SK-N-SH treated with all-trans-retinoic acid at 6 μM for 48 hours (cell line): ENCODE results near the gene TTC39C.
A peak's percentile ranks its signal among the peaks of the same experiment; 100 is the strongest.
"Not testable (repeated sequence)": the region's sequence is repeated elsewhere in the genome, so short reads cannot be mapped to it uniquely, and the experiment has no call there.

Experiments used
- ATAC-seq: fragments of 200-7000 bp; cut with Tn5 transposase; 3 replicates; pipeline ENCODE4 v1.9.1; 2020; ENCODE audit warnings: mild to moderate bottlenecking, moderate library complexity
- BACH2 ChIP-seq: fragments of 250-450 bp; sonication (Bioruptor Pico); IDR thresholded peaks from 2 replicates; pipeline ENCODE4 v1.9.0; 2021; ENCODE audit warnings: mild to moderate bottlenecking, borderline replicate concordance
- CSDC2 ChIP-seq: fragments of 250-450 bp; sonication (Bioruptor Pico); IDR thresholded peaks from 2 replicates; pipeline ENCODE4 v1.5.0; 2020; ENCODE audit warnings: mild to moderate bottlenecking, moderate library complexity
- ESRRG ChIP-seq: fragments of 250-450 bp; sonication (Bioruptor Pico); IDR thresholded peaks from 2 replicates; pipeline ENCODE4 v1.6.1; 2021; ENCODE audit warnings: mild to moderate bottlenecking
- GLIS3 ChIP-seq: fragments of 250-450 bp; sonication (Bioruptor Pico); IDR thresholded peaks from 2 replicates; pipeline ENCODE4 v1.5.0; 2020; ENCODE audit warnings: mild to moderate bottlenecking, moderate library complexity
- ISL1 ChIP-seq: fragments of 250-450 bp; sonication (Bioruptor Pico); IDR thresholded peaks from 2 replicates; pipeline ENCODE4 v2.1.2; 2022; ENCODE audit warnings: mild to moderate bottlenecking, moderate library complexity
- OSR1 ChIP-seq: fragments of 250-450 bp; sonication (Bioruptor Pico); IDR thresholded peaks from 2 replicates; pipeline ENCODE4 v1.8.0; 2022; ENCODE audit warnings: moderate library complexity, mild to moderate bottlenecking, inconsistent platforms
- PPARA ChIP-seq: fragments of 250-450 bp; sonication (Bioruptor Pico); IDR thresholded peaks from 2 replicates; pipeline ENCODE4 v1.5.0; 2020; ENCODE audit warnings: mild to moderate bottlenecking, borderline replicate concordance
- RARB ChIP-seq: fragments of 250-450 bp; sonication (Bioruptor Pico); IDR thresholded peaks from 2 replicates; pipeline ENCODE4 v1.8.0; 2021; ENCODE audit warnings: mild to moderate bottlenecking, moderate library complexity
- SNAI2 ChIP-seq: fragments of 250-450 bp; sonication (Bioruptor Pico); IDR thresholded peaks from 2 replicates; pipeline ENCODE4 v1.5.0; 2020; ENCODE audit warnings: mild to moderate bottlenecking, moderate library complexity
- TCF4 ChIP-seq: fragments of 250-450 bp; sonication (Bioruptor Pico); IDR thresholded peaks from 2 replicates; pipeline ENCODE4 v1.8.0; 2021; ENCODE audit warnings: mild to moderate bottlenecking, moderate library complexity, borderline replicate concordance
- TOX ChIP-seq: fragments of 250-450 bp; sonication (Bioruptor Pico); IDR thresholded peaks from 2 replicates; pipeline ENCODE4 v1.8.0; 2021; ENCODE audit warnings: mild to moderate bottlenecking, moderate library complexity, borderline replicate concordance
- ZC3H10 ChIP-seq: fragments of 250-450 bp; sonication (Bioruptor Pico); IDR thresholded peaks from 2 replicates; pipeline ENCODE4 v1.5.1; 2021; ENCODE audit warnings: mild to moderate bottlenecking, moderate library complexity
- ZFP3 ChIP-seq: fragments of 250-450 bp; sonication (Bioruptor Pico); IDR thresholded peaks from 2 replicates; pipeline ENCODE4 v1.5.0; 2020; ENCODE audit warnings: mild to moderate bottlenecking, moderate library complexity
- ZFP30 ChIP-seq: fragments of 450-650 bp; formaldehyde crosslinking; IDR thresholded peaks from 2 replicates; pipeline ENCODE4 v1.5.0; 2022; ENCODE audit warnings: mild to moderate bottlenecking, moderate library complexity
- ZNF565 ChIP-seq: fragments of 450-650 bp; formaldehyde crosslinking; conservative IDR thresholded peaks from 2 replicates; pipeline ENCODE4 v1.5.0; 2020; ENCODE audit warnings: low read depth, mild to moderate bottlenecking, moderate library complexity
- ZNF70 ChIP-seq: fragments of 450-650 bp; formaldehyde crosslinking; IDR thresholded peaks from 2 replicates; pipeline ENCODE4 v1.5.0; 2020; ENCODE audit warnings: mild to moderate bottlenecking, moderate library complexity
- ZNF8 ChIP-seq: fragments of 450-650 bp; formaldehyde crosslinking; IDR thresholded peaks from 2 replicates; pipeline ENCODE4 v1.5.0; 2020; ENCODE audit warnings: mild to moderate bottlenecking, moderate library complexity
- TF ChIP-seq, protein P1 (sequence below): fragments of 250-450 bp; sonication (Bioruptor Pico); IDR thresholded peaks from 2 replicates; pipeline ENCODE4 v1.8.0; 2020; ENCODE audit warnings: mild to moderate bottlenecking, moderate library complexity, borderline replicate concordance
- TF ChIP-seq, protein P2 (sequence below): fragments of 250-450 bp; sonication (Bioruptor Pico); IDR thresholded peaks from 2 replicates; pipeline ENCODE4 v1.5.1; 2021; ENCODE audit warnings: mild to moderate bottlenecking, moderate library complexity
- TF ChIP-seq, protein P3 (sequence below): fragments of 250-450 bp; sonication (Bioruptor Pico); IDR thresholded peaks from 2 replicates; pipeline ENCODE4 v1.8.0; 2021; ENCODE audit warnings: low read depth, mild to moderate bottlenecking, moderate library complexity, borderline replicate concordance
- TF ChIP-seq, protein P4 (sequence below): fragments of 250-450 bp; sonication (Bioruptor Pico); IDR thresholded peaks from 2 replicates; pipeline ENCODE4 v1.5.0; 2020; ENCODE audit warnings: mild to moderate bottlenecking, moderate library complexity

The TTC39C gene

DNA sequence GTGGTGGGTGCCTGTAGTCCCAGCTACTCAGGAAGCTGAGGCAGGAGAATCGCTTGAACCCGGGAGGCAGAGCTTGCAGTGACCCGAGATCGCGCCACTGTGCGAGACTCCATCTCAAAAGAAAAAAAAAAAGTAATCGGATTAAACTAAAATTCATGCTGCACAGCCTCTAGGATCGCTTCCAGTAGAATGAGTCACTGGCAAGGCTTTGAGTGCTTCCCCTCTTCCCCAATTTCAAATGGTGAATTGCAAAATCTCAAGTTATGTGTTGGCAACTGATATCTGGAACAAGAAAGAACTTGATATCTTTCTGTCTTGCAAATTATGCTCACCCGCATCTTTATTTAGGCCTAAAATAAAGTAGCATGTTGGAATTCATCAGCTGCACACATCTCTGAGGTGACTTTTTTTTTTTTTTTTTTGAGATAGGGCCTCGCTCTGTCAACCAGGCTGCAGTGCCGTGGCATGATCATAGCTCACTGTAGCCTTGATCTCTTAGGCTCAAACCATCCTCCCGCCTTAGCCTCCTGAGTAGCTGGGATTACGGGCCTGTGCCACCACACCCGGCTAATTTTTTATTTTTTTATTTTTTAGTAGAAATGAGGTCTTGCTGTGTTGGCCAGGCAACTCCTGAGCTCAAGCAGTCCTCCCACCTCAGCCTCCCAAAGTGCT is 12.7 kb downstream of the TTC39C start:
- ATAC-seq: peak; percentile 80

DNA sequence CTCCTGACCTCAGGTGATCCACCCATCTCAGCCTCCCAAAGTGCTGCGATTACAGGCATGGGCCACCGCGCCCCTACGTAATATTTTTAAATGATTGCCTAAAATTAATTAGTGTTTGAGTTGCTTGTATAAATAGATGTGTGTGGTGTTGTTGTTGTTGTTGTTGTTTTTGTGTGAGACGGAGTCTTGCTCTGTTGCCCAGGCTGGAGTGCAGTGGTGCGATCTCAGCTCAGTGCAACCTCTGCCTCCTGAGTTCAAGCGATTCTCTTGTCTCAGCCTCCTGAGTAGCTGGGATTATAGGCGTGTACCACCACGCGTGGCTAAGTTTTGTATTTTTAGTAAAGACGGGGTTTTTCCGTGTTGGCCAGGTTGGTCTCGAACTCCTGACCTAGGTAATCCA is 14.4 kb downstream of the TTC39C start:
- ATAC-seq: not testable (repeated sequence)

More for the DNA sequence above, 12.7 kb downstream of the TTC39C start:
- peak; percentile 77 for TF ChIP-seq ISL1 (CRISPR knock-in tag)
- no peak for TF ChIP-seq ESRRG
- TF ChIP-seq, all 23 proteins: peak for 1

DNA sequence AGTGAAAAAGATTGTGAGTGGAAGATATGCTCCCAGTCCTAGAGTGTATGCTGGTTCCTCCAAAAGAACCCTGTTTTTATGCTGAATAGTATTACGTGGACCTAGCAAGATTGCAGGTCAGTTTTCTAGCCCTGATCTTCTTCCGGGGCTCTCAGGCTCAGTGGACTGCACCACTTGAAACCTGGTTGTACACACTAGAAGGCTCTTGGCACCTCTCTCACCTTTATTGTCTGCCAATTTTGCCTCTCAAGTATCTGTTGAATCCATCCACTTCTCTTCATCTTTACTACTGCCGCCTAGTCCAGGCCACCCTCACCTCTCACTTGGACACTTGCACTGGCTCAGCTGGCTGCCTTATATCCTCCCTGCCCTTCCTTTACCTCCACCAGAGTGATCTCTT is 16.8 kb downstream of the TTC39C start:
- no peak for TF ChIP-seq ISL1 (CRISPR knock-in tag)
- no peak for TF ChIP-seq ESRRG
- no peak for TF ChIP-seq RARB
- no peak for TF ChIP-seq ZFP3 (CRISPR knock-in tag)
- TF ChIP-seq TCF4: no peak
- TF ChIP-seq ZFP30 (CRISPR knock-in tag): no peak
- no peak for TF ChIP-seq SNAI2 (CRISPR knock-in tag)
- TF ChIP-seq GLIS3: no peak
- no peak for TF ChIP-seq TOX (CRISPR knock-in tag)
- TF ChIP-seq OSR1 (CRISPR knock-in tag): no peak
- TF ChIP-seq, protein P1, sequence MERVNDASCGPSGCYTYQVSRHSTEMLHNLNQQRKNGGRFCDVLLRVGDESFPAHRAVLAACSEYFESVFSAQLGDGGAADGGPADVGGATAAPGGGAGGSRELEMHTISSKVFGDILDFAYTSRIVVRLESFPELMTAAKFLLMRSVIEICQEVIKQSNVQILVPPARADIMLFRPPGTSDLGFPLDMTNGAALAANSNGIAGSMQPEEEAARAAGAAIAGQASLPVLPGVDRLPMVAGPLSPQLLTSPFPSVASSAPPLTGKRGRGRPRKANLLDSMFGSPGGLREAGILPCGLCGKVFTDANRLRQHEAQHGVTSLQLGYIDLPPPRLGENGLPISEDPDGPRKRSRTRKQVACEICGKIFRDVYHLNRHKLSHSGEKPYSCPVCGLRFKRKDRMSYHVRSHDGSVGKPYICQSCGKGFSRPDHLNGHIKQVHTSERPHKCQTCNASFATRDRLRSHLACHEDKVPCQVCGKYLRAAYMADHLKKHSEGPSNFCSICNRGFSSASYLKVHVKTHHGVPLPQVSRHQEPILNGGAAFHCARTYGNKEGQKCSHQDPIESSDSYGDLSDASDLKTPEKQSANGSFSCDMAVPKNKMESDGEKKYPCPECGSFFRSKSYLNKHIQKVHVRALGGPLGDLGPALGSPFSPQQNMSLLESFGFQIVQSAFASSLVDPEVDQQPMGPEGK: no peak
- no peak for TF ChIP-seq BACH2
- TF ChIP-seq CSDC2 (CRISPR knock-in tag): no peak
- TF ChIP-seq ZNF70 (CRISPR knock-in tag): no peak
- TF ChIP-seq, protein P2, sequence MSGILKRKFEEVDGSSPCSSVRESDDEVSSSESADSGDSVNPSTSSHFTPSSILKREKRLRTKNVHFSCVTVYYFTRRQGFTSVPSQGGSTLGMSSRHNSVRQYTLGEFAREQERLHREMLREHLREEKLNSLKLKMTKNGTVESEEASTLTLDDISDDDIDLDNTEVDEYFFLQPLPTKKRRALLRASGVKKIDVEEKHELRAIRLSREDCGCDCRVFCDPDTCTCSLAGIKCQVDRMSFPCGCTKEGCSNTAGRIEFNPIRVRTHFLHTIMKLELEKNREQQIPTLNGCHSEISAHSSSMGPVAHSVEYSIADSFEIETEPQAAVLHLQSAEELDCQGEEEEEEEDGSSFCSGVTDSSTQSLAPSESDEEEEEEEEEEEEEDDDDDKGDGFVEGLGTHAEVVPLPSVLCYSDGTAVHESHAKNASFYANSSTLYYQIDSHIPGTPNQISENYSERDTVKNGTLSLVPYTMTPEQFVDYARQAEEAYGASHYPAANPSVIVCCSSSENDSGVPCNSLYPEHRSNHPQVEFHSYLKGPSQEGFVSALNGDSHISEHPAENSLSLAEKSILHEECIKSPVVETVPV (CRISPR knock-in tag): no peak
- TF ChIP-seq ZC3H10: no peak
- no peak for TF ChIP-seq ZNF8 (CRISPR knock-in tag)
- TF ChIP-seq, protein P3, sequence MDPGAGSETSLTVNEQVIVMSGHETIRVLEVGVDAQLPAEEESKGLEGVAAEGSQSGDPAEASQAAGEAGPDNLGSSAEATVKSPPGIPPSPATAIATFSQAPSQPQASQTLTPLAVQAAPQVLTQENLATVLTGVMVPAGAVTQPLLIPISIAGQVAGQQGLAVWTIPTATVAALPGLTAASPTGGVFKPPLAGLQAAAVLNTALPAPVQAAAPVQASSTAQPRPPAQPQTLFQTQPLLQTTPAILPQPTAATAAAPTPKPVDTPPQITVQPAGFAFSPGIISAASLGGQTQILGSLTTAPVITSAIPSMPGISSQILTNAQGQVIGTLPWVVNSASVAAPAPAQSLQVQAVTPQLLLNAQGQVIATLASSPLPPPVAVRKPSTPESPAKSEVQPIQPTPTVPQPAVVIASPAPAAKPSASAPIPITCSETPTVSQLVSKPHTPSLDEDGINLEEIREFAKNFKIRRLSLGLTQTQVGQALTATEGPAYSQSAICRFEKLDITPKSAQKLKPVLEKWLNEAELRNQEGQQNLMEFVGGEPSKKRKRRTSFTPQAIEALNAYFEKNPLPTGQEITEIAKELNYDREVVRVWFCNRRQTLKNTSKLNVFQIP (CRISPR knock-in tag): no peak
- TF ChIP-seq PPARA (CRISPR knock-in tag): no peak
- no peak for ATAC-seq

DNA sequence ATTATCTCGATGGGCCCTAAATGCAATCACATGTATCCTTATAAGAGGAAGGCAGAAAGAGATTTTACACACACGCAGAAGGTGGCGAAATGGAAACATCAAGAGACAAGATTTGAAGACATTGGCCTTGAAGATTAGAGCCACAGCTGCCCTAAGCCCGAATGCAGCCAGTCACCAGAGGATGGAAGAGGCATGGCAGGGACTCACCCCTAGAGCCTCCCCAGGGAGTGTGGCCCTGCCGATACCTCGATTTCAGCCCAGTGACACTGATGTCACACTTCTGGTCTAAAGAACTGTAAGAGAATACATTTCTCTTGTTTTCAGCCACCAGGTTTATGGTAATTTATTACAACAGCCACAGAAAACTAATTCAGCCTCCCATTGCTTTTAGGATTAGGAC is 17.4 kb downstream of the TTC39C start:
- TF ChIP-seq, protein P2 (CRISPR knock-in tag): no peak
- TF ChIP-seq ZNF70 (CRISPR knock-in tag) (no peak), ZNF565 (CRISPR knock-in tag) (no peak), SNAI2 (CRISPR knock-in tag) (no peak)
- TF ChIP-seq, protein P4, sequence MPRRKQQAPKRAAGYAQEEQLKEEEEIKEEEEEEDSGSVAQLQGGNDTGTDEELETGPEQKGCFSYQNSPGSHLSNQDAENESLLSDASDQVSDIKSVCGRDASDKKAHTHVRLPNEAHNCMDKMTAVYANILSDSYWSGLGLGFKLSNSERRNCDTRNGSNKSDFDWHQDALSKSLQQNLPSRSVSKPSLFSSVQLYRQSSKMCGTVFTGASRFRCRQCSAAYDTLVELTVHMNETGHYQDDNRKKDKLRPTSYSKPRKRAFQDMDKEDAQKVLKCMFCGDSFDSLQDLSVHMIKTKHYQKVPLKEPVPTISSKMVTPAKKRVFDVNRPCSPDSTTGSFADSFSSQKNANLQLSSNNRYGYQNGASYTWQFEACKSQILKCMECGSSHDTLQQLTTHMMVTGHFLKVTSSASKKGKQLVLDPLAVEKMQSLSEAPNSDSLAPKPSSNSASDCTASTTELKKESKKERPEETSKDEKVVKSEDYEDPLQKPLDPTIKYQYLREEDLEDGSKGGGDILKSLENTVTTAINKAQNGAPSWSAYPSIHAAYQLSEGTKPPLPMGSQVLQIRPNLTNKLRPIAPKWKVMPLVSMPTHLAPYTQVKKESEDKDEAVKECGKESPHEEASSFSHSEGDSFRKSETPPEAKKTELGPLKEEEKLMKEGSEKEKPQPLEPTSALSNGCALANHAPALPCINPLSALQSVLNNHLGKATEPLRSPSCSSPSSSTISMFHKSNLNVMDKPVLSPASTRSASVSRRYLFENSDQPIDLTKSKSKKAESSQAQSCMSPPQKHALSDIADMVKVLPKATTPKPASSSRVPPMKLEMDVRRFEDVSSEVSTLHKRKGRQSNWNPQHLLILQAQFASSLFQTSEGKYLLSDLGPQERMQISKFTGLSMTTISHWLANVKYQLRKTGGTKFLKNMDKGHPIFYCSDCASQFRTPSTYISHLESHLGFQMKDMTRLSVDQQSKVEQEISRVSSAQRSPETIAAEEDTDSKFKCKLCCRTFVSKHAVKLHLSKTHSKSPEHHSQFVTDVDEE: no peak
- TF ChIP-seq, protein P1: no peak
- ATAC-seq: no peak
